ENCODE data around the gene CCDC3.

DNA sequence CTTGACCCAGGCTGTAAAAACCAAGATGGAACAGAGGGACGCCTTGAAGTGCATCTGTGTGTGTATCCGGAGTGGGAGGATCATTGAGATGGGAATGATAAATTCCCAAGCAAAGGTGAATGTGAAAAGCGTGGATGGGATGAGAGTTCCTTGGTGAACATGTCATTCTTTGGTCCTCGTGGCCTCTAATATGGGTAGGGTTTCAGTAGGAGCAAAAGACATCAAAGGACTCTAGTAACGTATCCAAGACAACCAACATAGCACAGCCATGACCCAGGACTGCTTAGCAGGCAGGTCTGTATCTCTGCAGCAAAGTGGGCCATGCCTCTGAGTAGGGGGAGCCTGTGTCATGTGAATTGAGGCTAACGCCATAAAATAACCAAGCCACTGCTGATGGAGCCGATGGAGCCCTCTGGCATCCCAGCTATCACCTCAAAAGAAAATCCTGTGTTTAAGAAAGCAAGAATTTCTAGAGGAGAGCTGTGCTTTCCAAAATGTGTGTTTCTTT, 98.6 kb downstream of the CCDC3 start:
- TF ChIP-seq SP1 (IDR thresholded peaks at IDR 0.05; ENCODE audit: low read depth, low read length) (no peak), EP300 (IDR thresholded peaks at IDR 0.05; ENCODE audit: borderline replicate concordance in 1 of 2, low read depth in 2 of 2, low read length in 2 of 2) (no peak), EZH2 (IDR thresholded peaks at IDR 0.05; ENCODE audit: low read depth, low read length, severe bottlenecking) (no peak), SIN3A (conservative IDR thresholded peaks at IDR 0.05 in 1 of 2, IDR thresholded peaks at IDR 0.05 in 1 of 2; ENCODE audit: low read depth in 1 of 2, low read length in 2 of 2) (no peak), POLR2A (IDR thresholded peaks at IDR 0.05; ENCODE audit: control extremely low read depth in 1 of 2, low read depth in 2 of 2, low read length in 2 of 2) (no peak), CEBPB (IDR thresholded peaks at IDR 0.05; ENCODE audit: low read depth, low read length) (no peak), CTCF (IDR thresholded peaks at IDR 0.05; ENCODE audit: control extremely low read depth in 1 of 3, insufficient read depth in 1 of 3, low read depth in 1 of 3, low read length in 3 of 3) (no peak), KDM1A (IDR thresholded peaks at IDR 0.05; ENCODE audit: borderline replicate concordance, low read length) (no peak), KDM5A (IDR thresholded peaks at IDR 0.05; ENCODE audit: low read length) (no peak), TAF1 (IDR thresholded peaks at IDR 0.05; ENCODE audit: low read depth, low read length) (no peak)
- TF ChIP-seq, protein P1, sequence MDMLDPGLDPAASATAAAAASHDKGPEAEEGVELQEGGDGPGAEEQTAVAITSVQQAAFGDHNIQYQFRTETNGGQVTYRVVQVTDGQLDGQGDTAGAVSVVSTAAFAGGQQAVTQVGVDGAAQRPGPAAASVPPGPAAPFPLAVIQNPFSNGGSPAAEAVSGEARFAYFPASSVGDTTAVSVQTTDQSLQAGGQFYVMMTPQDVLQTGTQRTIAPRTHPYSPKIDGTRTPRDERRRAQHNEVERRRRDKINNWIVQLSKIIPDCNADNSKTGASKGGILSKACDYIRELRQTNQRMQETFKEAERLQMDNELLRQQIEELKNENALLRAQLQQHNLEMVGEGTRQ (IDR thresholded peaks at IDR 0.05; ENCODE audit: low read length): no peak
- TF ChIP-seq, protein P2, sequence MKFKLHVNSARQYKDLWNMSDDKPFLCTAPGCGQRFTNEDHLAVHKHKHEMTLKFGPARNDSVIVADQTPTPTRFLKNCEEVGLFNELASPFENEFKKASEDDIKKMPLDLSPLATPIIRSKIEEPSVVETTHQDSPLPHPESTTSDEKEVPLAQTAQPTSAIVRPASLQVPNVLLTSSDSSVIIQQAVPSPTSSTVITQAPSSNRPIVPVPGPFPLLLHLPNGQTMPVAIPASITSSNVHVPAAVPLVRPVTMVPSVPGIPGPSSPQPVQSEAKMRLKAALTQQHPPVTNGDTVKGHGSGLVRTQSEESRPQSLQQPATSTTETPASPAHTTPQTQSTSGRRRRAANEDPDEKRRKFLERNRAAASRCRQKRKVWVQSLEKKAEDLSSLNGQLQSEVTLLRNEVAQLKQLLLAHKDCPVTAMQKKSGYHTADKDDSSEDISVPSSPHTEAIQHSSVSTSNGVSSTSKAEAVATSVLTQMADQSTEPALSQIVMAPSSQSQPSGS (IDR thresholded peaks at IDR 0.05; ENCODE audit: low read length): no peak

All from H1 (cell line).